HG03575 (cell line): Measurements from ENCODE around the gene RGS11.
"Not testable (repeated sequence)": the region's sequence is repeated elsewhere in the genome, so short reads cannot be mapped to it uniquely, and the experiment has no call there.

ENCODE experiments used
- ATAC-seq: cut with Tn5 transposase; IDR thresholded peaks from one replicate; pipeline ENCODE4 v1.9.1; 2021; ENCODE audit not compliant: unreplicated experiment, insufficient number of reproducible peaks, low FRiP score; ENCODE audit errors: extremely low read depth

RGS11 gene

GRCh38 chr16:282491-282890, 6.7 kb upstream of the RGS11 start:
- ATAC-seq = no peak

- no peak for ATAC-seq
These were observed 6.0 kb upstream of the RGS11 start for GRCh38 chr16:281660-282255.

GRCh38 chr16:280991-281659, 5.4 kb upstream of the RGS11 start:
- no peak for ATAC-seq

- ATAC-seq = no peak
These were observed 4.8 kb upstream of the RGS11 start, which contains the start of gene ARHGDIG for GRCh38 chr16:280552-280951. Gene ARHGDIG, plus strand, starts transcription at chr16:280591. Its CDS starts 90 bp downstream, at chr16:280681.

GRCh38 chr16:280005-280460, 4.3 kb upstream of the RGS11 start:
- ATAC-seq = no peak

- no peak for ATAC-seq
These were observed 3.8 kb upstream of the RGS11 start for GRCh38 chr16:279531-279930.

GRCh38 chr16:278863-279366, 3.2 kb upstream of the RGS11 start:
- no peak for ATAC-seq

- no peak for ATAC-seq
These were observed 808 bp upstream of the RGS11 start for GRCh38 chr16:276426-277077.

- no peak for ATAC-seq
These were observed 603 bp downstream of the RGS11 start for GRCh38 chr16:275041-275641.

- ATAC-seq = no peak
These were observed 2.0 kb downstream of the RGS11 start for GRCh38 chr16:273547-274421.

- ATAC-seq = no peak
These were observed 2.9 kb downstream of the RGS11 start for GRCh38 chr16:272633-273546.

GRCh38 chr16:270381-271255, 5.1 kb downstream of the RGS11 start:
- ATAC-seq = no peak

- no peak for ATAC-seq
These were observed 6.5 kb downstream of the RGS11 start for GRCh38 chr16:269061-269796.

GRCh38 chr16:268141-269053, 7.3 kb downstream of the RGS11 start:
- no peak for ATAC-seq

- ATAC-seq = not testable (repeated sequence)
These were observed 8.2 kb downstream of the RGS11 start for GRCh38 chr16:267562-267961.
